EL (cell line): ENCODE results near the gene NRTN.
A peak's percentile ranks its signal among the peaks of the same experiment; 100 is the strongest.

ENCODE experiments used
- DNase-seq: peaks from one replicate; pipeline ENCODE4 v3.0.0-alpha.2; 2016

Gene NRTN

GRCh38 chr19:5817218-5817617 lies 12.4 kb downstream of the NRTN start:
- no peak for DNase-seq

- DNase-seq: no peak
These were observed 13.7 kb downstream of the NRTN start for GRCh38 chr19:5818594-5818993.

GRCh38 chr19:5820785-5821184 lies 15.9 kb downstream of the NRTN start:
- DNase-seq: no peak

GRCh38 chr19:5821521-5822180 lies 16.8 kb downstream of the NRTN start:
- DNase-seq: no peak

GRCh38 chr19:5822181-5822844 lies 17.4 kb downstream of the NRTN start:
- DNase-seq: no peak

- DNase-seq: no peak
These were observed 18.9 kb downstream of the NRTN start for GRCh38 chr19:5823579-5824281.

- DNase-seq: no peak
These were observed 19.9 kb downstream of the NRTN start for GRCh38 chr19:5824751-5825150.

GRCh38 chr19:5825178-5825577 lies 20.3 kb downstream of the NRTN start:
- no peak for DNase-seq

GRCh38 chr19:5826531-5827341 lies 21.9 kb downstream of the NRTN start:
- DNase-seq: peak; percentile 46

GRCh38 chr19:5827342-5827890 lies 22.5 kb downstream of the NRTN start:
- DNase-seq: no peak

- peak; percentile 93 for DNase-seq
These were observed 23.2 kb downstream of the NRTN start for GRCh38 chr19:5827891-5828660.

- no peak for DNase-seq
These were observed 24.0 kb downstream of the NRTN start for GRCh38 chr19:5828661-5829566.

- no peak for DNase-seq
These were observed 24.9 kb downstream of the NRTN start for GRCh38 chr19:5829567-5830310.

- no peak for DNase-seq
These were observed 26.3 kb downstream of the NRTN start for GRCh38 chr19:5831159-5831558.

GRCh38 chr19:5832061-5832460 lies 27.2 kb downstream of the NRTN start:
- DNase-seq: no peak

- no peak for DNase-seq
These were observed 27.8 kb downstream of the NRTN start for GRCh38 chr19:5832527-5833216.

GRCh38 chr19:5837761-5838352 lies 33.0 kb downstream of the NRTN start:
- no peak for DNase-seq

GRCh38 chr19:5838353-5839064 lies 33.6 kb downstream of the NRTN start:
- no peak for DNase-seq
